ACHN (cell line): ENCODE measurements around the gene CYP46A1.
A peak's percentile ranks its signal among the peaks of the same experiment; 100 is the strongest.
"Not testable (repeated sequence)": the region's sequence is repeated elsewhere in the genome, so short reads cannot be mapped to it uniquely, and the experiment has no call there.

Experiments used
- DNase-seq: peaks from one replicate; pipeline ENCODE4 v3.0.0-alpha.2; 2015
- in situ Hi-C: cut with HindIII; loops from 2 replicates; pipeline ENCODE4 v1.10.0; 2017; ENCODE audit warnings: low sequenced_read_pairs, low pct_ligation_motif_present, low pct_unique_long_range_greater_than_20kb

CYP46A1 gene

GRCh38 chr14:99654235-99654985 is 29.7 kb upstream of the CYP46A1 start:
- in situ Hi-C loops = no loop called here
- DNase-seq = peak; percentile 66

DNA sequence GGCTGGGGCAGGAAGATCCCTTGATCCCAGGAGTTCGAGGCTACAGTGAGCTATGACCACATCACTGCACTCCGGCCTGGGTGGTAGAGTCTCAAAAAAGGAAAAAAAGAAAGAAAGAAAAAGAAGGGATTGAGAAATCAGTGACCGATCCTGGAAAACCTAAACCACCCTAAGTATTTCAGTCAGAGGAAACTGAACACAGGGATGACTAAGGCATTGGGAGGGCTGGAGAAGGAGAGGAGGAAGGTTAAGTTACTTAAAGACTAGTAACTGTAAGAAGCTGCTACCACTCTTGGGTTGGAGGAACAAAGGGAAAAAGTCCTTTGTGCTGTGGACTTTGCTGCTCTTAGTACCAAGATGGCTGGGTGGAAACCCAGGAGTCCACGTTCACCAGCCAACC is 28.6 kb upstream of the CYP46A1 start:
- no peak for DNase-seq
- in situ Hi-C loops = no loop called here

- DNase-seq = no peak
Observed at GRCh38 chr14:99656171-99656570, 27.9 kb upstream of the CYP46A1 start.

GRCh38 chr14:99657645-99658155 is 26.4 kb upstream of the CYP46A1 start:
- DNase-seq = no peak
- in situ Hi-C loops = no loop called here

More at GRCh38 chr14:99656171-99656570, 27.9 kb upstream of the CYP46A1 start:
- in situ Hi-C loops = no loop called here

DNA sequence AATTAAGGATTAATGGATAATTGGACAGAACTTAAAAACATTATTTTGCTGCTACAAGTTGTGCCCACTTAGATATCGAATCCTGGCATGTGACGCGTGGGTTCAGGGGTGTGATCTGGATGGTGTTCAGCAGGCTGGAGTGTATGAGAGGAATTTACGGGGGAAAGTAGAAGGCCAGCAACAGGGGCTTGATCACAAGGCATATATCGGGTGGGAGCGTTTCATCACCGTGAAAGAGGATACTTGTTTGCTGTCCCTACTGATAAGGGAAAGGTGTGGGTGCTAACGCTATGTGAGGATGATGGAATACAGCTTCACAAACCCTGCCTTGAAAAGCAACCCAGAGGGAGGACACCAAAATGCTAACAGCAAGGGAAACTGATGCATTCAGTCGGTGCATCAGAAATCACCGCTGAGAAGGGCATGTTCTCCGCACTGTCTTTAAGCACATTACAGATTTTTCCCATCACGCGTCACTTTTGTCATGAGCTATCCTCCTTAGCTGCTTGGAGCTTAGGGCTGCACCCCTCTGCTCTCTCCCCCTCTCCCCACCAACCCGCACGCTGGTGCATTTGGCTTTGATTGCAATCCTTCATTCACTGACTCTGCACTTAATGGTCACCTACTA is 25.8 kb upstream of the CYP46A1 start:
- in situ Hi-C loops = no loop called here
- no peak for DNase-seq

GRCh38 chr14:99659333-99659741 is 24.8 kb upstream of the CYP46A1 start:
- no peak for DNase-seq
- in situ Hi-C loops = no loop called here

GRCh38 chr14:99660006-99660566 is 24.0 kb upstream of the CYP46A1 start:
- no peak for DNase-seq
- in situ Hi-C loops = no loop called here

DNA sequence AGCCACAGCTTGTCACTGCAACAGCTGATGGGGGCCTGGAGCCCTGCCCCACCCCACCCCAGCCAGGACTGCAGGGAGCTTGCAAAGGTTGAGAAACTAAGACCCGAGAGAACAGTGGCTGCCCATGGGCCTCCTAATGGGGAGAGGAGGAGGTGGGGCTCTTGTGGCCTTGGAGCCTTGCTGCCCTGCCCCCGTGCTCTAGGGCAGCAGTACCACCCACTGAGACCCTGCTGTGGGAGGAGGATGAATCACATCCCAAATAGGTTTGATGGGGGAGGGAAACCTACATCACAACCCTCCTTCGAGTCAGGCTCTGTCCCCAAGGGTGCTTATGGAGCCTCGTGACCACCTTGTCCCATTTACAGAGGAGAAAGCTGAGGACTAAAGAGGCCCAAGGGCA is 23.3 kb upstream of the CYP46A1 start:
- in situ Hi-C loops = no loop called here
- DNase-seq = no peak

DNA sequence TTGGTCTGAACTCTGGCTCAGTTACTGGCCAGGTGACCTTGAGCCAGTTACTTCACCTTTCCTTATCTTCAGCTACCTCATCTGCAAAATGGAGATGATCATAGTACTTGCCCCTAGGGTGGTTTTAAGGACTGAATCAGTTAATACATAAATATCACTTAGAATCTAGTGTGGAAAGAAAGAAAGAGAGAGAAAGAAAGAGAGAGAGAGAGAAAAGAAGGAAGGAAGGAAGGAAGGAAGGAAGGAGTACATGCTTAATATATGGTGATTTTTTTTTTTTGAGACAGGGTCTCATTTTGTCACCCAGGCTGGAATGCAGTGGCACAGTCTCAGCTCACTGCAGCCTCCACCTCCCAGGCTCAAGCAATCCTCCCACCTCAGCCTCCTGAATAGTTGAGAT is 22.9 kb upstream of the CYP46A1 start:
- in situ Hi-C loops, DNase-seq: not testable (repeated sequence)

GRCh38 chr14:99662846-99663245 is 21.3 kb upstream of the CYP46A1 start:
- in situ Hi-C loops = no loop called here
- no peak for DNase-seq

DNA sequence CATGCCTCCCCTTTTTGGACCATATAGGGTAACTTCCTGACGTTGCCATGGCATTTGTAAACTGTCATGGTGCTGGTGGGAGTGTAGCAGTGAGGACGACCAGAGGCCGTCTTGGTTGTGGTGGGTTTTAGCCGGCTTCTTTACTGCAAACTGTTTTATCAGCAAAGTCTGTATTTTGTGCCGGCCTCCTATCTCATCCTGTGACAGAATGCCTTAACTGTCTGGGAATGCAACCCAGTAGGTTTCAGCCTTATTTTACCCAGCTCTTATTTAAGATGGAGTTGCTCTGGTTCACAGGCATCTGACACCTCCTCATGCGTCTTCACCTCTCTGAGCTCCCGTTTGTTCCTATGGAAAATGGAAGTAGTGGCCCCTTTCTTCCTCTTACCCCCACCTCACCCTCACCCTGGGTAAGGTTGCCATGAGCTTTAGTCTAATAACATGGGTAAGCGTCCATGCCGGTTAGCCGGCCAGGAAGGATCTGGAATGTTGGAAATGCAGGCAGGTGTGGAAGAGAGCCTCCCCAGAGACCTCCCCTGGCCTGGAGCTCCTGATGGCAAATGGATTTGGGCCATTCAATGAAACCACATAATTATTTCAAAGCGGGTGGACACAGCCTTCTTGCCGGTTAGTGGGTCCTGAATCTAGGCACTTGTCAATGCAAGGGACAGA is 20.6 kb upstream of the CYP46A1 start:
- no peak for DNase-seq
- in situ Hi-C loops = no loop called here

DNA sequence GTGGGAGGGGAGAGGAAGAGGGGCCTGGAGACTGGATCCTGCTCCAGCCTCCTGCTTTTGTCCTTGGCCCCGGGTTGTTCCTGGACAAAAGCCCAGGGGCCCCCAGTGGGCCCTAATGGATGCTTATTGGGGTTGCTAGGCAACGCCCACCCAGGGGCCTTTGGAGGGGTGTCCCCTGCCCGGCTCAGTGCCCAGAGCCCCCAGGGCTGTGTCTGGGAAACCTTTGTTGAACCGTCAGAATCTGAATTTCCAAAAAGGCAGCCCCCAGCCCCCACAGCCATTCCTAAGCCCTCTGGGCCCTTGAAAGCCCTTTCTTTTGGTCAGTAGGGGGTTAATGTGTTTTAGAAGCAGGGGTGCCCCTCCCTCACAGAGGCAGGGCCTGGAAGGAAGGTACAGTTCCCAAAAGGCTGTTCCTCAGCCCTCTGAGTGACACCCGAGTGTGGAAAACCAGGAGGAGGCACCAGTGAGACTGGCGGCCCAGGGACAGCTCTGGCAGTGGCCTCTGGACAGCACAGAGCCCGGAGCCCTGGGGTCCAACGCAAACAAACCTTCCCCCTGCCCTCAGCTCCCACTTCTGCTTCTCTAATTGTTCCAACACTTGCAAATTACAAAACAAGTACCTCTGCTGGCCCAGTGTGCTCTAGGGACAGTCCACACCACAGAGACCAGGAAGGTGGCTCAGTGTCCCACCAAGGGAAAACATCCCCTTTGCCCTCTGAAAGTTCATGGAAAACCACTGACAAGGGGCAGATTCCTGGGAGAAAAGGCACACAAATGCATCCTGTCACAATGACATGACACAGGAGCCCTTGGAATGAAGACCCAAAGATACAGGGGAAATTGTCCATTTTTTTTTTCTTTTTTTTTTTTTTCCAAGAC is 19.8 kb upstream of the CYP46A1 start:
- DNase-seq = no peak
- in situ Hi-C loops = no loop called here

GRCh38 chr14:99664937-99665273 is 19.2 kb upstream of the CYP46A1 start:
- in situ Hi-C loops = no loop called here
- no peak for DNase-seq

GRCh38 chr14:99666533-99666932 is 17.6 kb upstream of the CYP46A1 start:
- in situ Hi-C loops = no loop called here
- no peak for DNase-seq

DNA sequence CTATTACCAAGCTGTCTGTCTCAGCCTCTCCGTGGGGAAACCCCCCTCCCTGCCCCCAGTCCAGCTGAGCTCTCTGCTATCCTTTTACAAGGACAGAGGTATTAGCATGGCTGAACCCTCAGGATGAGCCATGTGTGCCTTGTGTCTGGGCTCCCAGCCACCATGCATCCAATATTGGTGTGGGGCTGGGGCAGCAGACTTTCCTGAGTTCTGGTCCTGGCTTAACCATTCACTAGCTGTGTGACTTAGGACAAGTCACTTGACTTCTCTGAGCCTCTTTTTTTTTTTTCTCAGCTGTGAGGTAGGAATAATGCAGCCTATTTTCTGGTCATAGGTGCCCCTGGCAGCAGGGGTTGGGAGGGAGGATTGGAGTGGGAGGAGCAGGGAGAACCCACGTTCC is 17.1 kb upstream of the CYP46A1 start:
- DNase-seq = no peak
- in situ Hi-C loops = no loop called here

GRCh38 chr14:99667821-99668220 is 16.3 kb upstream of the CYP46A1 start:
- in situ Hi-C loops = no loop called here
- DNase-seq = no peak

- in situ Hi-C loops = no loop called here
- no peak for DNase-seq
Observed at GRCh38 chr14:99668307-99669295, 15.5 kb upstream of the CYP46A1 start.
